Measurements from ENCODE around the gene ATP5PB. TPM values are rescaled to one million over a fixed set of nuclear protein-coding genes. Genes with fewer than 3 reads are reported as not detected.

The ATP5PB gene
- total RNA-seq, 1 experiment from 2014 or later, result 194 TPM

DNA sequence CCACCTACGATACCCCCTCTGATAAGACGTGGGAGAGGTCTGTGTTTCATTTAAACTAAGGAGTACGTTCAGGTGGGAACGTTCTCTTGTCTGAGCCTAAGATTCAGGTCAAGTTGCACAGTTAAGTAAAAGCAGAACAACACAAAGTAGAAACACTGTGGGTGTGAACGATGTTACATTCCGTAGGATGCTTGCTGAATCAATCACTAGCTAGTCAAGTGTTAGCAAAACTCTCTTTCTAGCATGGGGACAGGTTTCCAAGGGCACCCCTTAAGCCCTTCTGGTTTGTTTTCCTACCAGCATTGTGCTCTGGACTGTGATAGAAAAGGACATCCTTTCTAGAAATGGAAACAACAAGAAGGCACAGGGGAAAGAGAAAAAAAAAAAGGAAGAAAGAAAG, 37.9 kb downstream of the ATP5PB start:
- POLR2A ChIA-PET, result no interaction called here
- intact Hi-C loops (cut with micrococcal nuclease; ENCODE audit: unreplicated experiment), result loop anchor here (10.0 kb wide), 1 partner anchor 848 kb away; no protein-coding TSS in a partner anchor
- H3K4me1 Mint-ChIP-seq (ENCODE audit: low read depth, unreplicated experiment), result no peaks in the 10 kb centered on the region
- H3K36me3 Mint-ChIP-seq (ENCODE audit: insufficient read depth, unreplicated experiment), result no peaks in the 10 kb centered on the region
- H3K4me3 Mint-ChIP-seq (ENCODE audit: unreplicated experiment), result no peak overlapping the region
- CTCF ChIA-PET, result no interaction called here
- H3K27me3 Mint-ChIP-seq (ENCODE audit: insufficient read depth, unreplicated experiment), result no peaks in the 10 kb centered on the region
- Histone ChIP-seq H3K9me3 (no peaks in the 10 kb centered on the region), H3K27me3 (replicated peaks; ENCODE audit: control insufficient read depth, insufficient read depth, low read length) (no peaks in the 10 kb centered on the region), H3K4me1 (no peaks in the 10 kb centered on the region), H3K36me3 (ENCODE audit: control insufficient read depth, insufficient read depth, low read length) (no peaks in the 10 kb centered on the region), H3K4me3 (ENCODE audit: low read depth, low read length) (no peak overlapping the region)
- DNase-seq, result no peak
- TF ChIP-seq, protein P1, sequence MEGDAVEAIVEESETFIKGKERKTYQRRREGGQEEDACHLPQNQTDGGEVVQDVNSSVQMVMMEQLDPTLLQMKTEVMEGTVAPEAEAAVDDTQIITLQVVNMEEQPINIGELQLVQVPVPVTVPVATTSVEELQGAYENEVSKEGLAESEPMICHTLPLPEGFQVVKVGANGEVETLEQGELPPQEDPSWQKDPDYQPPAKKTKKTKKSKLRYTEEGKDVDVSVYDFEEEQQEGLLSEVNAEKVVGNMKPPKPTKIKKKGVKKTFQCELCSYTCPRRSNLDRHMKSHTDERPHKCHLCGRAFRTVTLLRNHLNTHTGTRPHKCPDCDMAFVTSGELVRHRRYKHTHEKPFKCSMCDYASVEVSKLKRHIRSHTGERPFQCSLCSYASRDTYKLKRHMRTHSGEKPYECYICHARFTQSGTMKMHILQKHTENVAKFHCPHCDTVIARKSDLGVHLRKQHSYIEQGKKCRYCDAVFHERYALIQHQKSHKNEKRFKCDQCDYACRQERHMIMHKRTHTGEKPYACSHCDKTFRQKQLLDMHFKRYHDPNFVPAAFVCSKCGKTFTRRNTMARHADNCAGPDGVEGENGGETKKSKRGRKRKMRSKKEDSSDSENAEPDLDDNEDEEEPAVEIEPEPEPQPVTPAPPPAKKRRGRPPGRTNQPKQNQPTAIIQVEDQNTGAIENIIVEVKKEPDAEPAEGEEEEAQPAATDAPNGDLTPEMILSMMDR (IDR thresholded peaks at IDR 0.05; ENCODE audit: insufficient read depth in 1 of 2, low read depth in 1 of 2, low read length in 1 of 2, severe bottlenecking in 1 of 2, unreplicated experiment in 1 of 2), result no peak
- BruUV-seq (replicated peaks), result no TSS peak
- no peak overlapping the region for H3K27ac Mint-ChIP-seq (ENCODE audit: unreplicated experiment)
- no peaks in the 10 kb centered on the region for H3K9me3 Mint-ChIP-seq (ENCODE audit: unreplicated experiment)

DNA sequence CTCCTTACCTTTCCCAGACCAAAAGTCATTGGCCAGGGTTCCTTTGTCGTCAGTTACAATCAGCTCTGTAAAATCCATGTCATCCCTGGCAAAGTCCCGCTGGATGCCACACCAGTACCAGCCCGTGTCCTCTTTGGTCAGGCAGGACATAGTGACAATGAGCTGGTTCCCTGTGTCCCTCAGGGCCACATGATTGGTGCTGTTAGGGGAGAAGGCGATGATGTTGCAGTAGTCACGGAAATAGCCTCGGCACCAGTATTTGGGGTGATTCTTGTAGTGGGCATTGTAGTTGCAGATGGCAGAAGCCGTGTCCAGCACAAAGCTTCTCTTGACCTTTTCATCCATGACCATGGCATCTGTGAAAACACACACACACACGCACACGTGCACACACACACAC, 39.4 kb downstream of the ATP5PB start:
- no peak overlapping the region for H3K27ac Mint-ChIP-seq (ENCODE audit: unreplicated experiment)

DNA sequence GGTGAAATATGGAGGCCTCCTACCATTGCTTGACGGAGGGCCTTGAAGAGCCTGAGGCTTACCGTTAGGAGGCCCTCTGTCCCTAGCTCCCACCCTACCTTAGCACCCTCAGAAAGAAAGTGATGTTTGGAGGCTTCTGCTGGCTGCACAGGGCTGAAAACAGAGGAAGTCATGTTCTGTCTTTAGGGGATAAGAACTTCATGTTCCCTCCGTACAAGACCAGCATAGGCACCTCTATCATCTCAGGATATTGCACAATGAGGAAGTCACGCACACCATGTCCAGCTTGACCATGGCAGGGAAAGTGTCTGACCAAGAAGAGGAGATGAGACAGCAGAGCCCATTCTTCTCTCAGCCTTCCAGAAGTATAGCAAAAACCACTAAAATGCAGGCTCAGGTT, 40.3 kb downstream of the ATP5PB start:
- no TSS peak for BruUV-seq (replicated peaks)
- no peaks in the 10 kb centered on the region for H3K36me3 Mint-ChIP-seq (ENCODE audit: insufficient read depth, unreplicated experiment)
- no peaks in the 10 kb centered on the region for H3K27me3 ChIP-seq (replicated peaks; ENCODE audit: control insufficient read depth, insufficient read depth, low read length)
- intact Hi-C loops (cut with micrococcal nuclease; ENCODE audit: unreplicated experiment), result loop anchor here (10.0 kb wide), 1 partner anchor 845 kb away; no protein-coding TSS in a partner anchor
- H3K36me3 ChIP-seq (ENCODE audit: control insufficient read depth, insufficient read depth, low read length), result no peaks in the 10 kb centered on the region
- TF ChIP-seq, protein P1 (IDR thresholded peaks at IDR 0.05; ENCODE audit: insufficient read depth in 1 of 2, low read depth in 1 of 2, low read length in 1 of 2, severe bottlenecking in 1 of 2, unreplicated experiment in 1 of 2), result no peak
- DNase-seq, result no peak
- ChIA-PET CTCF (interaction anchor here (0.9 kb wide), 1 partner anchor 265 kb away, joined by 4 read pairs; no protein-coding TSS in a partner anchor), POLR2A (no interaction called here)
- no peaks in the 10 kb centered on the region for H3K9me3 Mint-ChIP-seq (ENCODE audit: unreplicated experiment)
- no peaks in the 10 kb centered on the region for H3K27me3 Mint-ChIP-seq (ENCODE audit: insufficient read depth, unreplicated experiment)
- no peaks in the 10 kb centered on the region for H3K4me1 ChIP-seq
- no peaks in the 10 kb centered on the region for H3K9me3 ChIP-seq
- H3K27ac Mint-ChIP-seq (ENCODE audit: unreplicated experiment), result no peak overlapping the region
- no peak overlapping the region for H3K4me3 Mint-ChIP-seq (ENCODE audit: unreplicated experiment)
- no peaks in the 10 kb centered on the region for H3K4me1 Mint-ChIP-seq (ENCODE audit: low read depth, unreplicated experiment)
- H3K4me3 ChIP-seq (ENCODE audit: low read depth, low read length), result no peak overlapping the region

More for the DNA sequence above, 39.4 kb downstream of the ATP5PB start:
- TF ChIP-seq, protein P1 (IDR thresholded peaks at IDR 0.05; ENCODE audit: insufficient read depth in 1 of 2, low read depth in 1 of 2, low read length in 1 of 2, severe bottlenecking in 1 of 2, unreplicated experiment in 1 of 2), result no peak
- CTCF ChIA-PET, result no interaction called here
- Histone ChIP-seq H3K9me3 (no peaks in the 10 kb centered on the region), H3K4me1 (no peaks in the 10 kb centered on the region), H3K27me3 (replicated peaks; ENCODE audit: control insufficient read depth, insufficient read depth, low read length) (no peaks in the 10 kb centered on the region), H3K36me3 (ENCODE audit: control insufficient read depth, insufficient read depth, low read length) (no peaks in the 10 kb centered on the region), H3K4me3 (ENCODE audit: low read depth, low read length) (no peak overlapping the region)
- Mint-ChIP-seq H3K27me3 (ENCODE audit: insufficient read depth, unreplicated experiment) (no peaks in the 10 kb centered on the region), H3K9me3 (ENCODE audit: unreplicated experiment) (no peaks in the 10 kb centered on the region), H3K36me3 (ENCODE audit: insufficient read depth, unreplicated experiment) (no peaks in the 10 kb centered on the region), H3K4me1 (ENCODE audit: low read depth, unreplicated experiment) (no peaks in the 10 kb centered on the region), H3K4me3 (ENCODE audit: unreplicated experiment) (no peak overlapping the region)
- POLR2A ChIA-PET, result no interaction called here
- intact Hi-C loops (cut with micrococcal nuclease; ENCODE audit: unreplicated experiment), result loop anchor here (10.0 kb wide), 1 partner anchor 846 kb away; no protein-coding TSS in a partner anchor
- no peak for DNase-seq
- BruUV-seq (replicated peaks), result no TSS peak

Data from Caco-2 (cell line).